LNCaP clone FGC (cell line): ENCODE data around the gene C2CD3.

ENCODE experiments used
- DNase-seq: peaks from one replicate; pipeline ENCODE4 v3.0.0-alpha.2; 2011; ENCODE audit warnings: low read depth
- H3K4me3 ChIP-seq: 2 replicates; pipeline ENCODE4 v1.5.1; 2011; ENCODE audit warnings: mild to moderate bottlenecking, low read depth, low read length, control low read depth
- TF ChIP-seq, protein P1 (sequence below): IDR thresholded peaks from 2 replicates; pipeline ENCODE4 v1.5.1; 2012; ENCODE audit warnings: mild to moderate bottlenecking; ENCODE audit not compliant: control insufficient read depth, insufficient read depth; ENCODE audit errors: extremely low read depth

C2CD3 gene

DNA sequence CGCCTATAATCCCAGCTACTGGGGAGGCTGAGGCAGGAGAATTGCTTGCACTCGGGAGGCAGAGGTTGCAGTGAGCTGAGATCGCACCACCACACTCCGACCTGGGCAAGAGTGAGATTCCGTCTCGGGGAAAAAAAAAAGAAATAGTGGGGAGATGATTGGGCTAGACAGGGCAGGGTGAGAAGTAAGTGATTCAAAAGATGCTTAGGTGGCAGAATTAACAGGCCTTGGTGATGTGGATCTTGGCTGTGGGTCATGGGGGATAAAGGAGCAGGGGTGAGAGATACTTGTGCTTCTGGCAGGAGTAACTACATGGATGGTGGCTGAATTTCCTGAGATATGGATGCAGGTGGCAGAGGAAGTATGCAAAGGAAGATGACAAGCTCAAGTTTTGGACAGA is 148.8 kb downstream of the C2CD3 start:
- no peak for DNase-seq
- no peak overlapping the region for H3K4me3 ChIP-seq
- TF ChIP-seq, protein P1, sequence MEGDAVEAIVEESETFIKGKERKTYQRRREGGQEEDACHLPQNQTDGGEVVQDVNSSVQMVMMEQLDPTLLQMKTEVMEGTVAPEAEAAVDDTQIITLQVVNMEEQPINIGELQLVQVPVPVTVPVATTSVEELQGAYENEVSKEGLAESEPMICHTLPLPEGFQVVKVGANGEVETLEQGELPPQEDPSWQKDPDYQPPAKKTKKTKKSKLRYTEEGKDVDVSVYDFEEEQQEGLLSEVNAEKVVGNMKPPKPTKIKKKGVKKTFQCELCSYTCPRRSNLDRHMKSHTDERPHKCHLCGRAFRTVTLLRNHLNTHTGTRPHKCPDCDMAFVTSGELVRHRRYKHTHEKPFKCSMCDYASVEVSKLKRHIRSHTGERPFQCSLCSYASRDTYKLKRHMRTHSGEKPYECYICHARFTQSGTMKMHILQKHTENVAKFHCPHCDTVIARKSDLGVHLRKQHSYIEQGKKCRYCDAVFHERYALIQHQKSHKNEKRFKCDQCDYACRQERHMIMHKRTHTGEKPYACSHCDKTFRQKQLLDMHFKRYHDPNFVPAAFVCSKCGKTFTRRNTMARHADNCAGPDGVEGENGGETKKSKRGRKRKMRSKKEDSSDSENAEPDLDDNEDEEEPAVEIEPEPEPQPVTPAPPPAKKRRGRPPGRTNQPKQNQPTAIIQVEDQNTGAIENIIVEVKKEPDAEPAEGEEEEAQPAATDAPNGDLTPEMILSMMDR, result no peak

DNA sequence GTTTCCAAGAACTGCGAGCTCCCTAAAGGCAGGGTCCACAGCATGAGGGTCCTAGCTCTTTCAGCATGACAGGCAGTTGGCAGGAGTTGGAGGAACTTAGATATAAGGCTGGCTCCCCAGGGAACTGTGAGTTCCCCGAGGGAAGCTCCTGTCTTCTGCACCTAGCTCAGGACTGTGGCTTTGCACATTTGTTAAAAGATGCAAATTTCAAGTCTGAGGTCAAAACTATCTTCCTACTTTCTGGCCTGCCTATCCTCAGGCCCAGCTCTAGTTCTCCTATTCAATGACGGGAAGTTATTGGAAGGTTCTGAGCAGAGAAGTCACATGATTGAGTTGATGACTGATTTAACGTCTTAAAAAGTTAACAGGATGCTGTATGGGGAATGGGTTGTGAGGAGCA is 150.3 kb downstream of the C2CD3 start:
- no peak overlapping the region for H3K4me3 ChIP-seq
- no peak for DNase-seq
- TF ChIP-seq, protein P1, result no peak

DNA sequence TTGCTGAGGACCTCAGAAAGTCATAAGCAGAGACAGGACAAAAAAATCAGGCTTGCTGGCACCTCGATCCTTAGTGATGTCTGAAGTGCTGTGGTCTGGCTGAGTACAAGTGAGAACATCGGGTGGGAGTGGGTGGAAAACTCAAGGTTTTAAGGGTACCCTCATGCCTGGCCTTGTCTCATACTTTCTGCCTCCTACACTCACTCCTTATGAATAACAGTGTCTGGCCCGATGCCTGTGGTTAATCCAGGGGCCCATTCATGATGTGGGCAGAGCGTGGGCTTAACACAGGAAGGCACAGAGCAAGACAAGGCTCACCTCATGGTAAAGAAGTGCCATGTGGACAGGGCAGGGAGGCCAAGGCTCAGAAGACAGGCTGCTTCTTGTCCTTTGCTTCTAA is 150.9 kb downstream of the C2CD3 start:
- DNase-seq, result no peak
- TF ChIP-seq, protein P1, result no peak
- no peak overlapping the region for H3K4me3 ChIP-seq

DNA sequence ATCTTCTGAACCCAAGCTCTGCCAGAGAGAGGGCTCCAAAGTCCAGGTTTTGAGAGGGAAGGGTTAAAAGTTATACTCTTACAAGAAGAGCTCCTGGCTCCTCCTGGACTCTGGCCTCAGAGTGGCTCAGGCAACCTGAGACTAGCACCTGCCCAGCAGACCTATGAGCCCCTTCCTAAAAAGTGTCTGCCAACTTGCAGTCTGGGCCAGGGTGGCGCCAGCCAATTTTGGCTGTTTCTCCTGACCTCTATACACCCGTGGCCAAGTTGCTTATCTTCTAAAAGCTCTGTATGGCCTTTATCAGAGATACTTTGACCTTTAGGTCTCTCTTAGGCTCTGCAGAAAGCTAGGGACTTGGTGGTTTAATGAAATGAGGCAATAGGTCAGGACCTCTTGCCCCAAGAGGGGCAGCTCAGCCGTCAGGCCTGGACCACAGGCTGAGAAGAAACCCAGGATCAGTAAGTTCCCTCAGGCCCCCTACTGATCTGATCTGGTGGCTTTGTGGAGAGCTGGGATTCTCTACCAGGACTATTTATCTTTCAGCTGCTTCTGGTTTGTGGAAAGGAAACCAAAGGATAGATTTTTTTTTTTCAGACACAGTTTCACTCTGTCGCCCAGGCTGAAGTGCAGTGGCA is 151.6 kb downstream of the C2CD3 start:
- DNase-seq, result no peak
- H3K4me3 ChIP-seq, result no peak overlapping the region
- TF ChIP-seq, protein P1, result no peak

DNA sequence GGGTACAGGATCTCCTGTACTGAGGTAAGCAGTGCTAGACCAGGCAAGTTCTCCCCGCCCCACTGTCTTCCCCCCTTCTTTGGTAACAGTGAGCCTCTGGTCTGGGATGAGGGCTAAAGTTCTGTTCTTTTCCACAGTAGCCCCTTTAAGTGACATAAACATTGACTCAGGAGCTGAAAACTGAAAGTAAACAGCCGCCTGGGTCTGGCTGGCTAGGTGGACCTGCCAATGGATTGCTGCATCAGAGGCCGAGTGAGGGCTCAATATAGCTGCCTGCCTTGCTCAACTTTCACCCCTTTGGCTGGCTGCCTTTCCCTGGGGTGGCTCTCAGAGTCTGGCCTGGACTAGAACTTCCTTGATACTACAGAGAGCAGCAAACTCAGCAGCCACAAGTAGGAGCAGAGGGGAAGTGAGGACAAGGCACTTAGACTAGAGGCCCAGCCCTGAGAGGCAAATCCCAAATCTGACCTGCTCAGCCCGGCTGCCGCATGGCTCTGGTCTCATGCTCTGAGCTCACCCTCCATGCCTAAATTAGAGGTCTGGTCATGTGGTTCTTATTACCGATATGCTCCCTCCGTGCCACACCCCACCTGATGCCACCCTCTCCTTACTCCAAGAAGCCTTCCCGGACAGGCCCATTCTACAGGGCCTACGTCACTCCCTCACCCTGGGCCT is 152.3 kb downstream of the C2CD3 start:
- peak; percentile 82 for DNase-seq
- H3K4me3 ChIP-seq, result no peak overlapping the region
- TF ChIP-seq, protein P1, result no peak

DNA sequence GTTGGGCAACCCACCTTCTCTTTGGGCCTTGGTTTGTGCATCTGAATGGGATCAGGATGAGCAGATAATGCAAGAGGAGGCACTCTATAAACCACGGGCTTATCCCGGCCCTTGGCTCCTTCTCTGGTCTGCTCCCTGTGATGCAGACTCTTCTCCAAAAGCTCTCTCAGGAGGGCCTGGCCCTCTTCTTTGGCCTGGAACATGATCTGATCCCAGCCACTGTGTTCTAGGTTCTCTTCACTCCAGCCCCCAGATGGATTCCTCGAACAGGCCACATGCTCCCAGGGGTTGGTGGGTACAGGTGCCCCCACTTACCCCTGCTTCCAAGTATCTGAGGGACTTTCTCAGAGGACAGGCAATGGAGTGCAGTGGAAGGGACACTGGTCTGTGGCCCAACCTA is 153.2 kb downstream of the C2CD3 start:
- TF ChIP-seq, protein P1, result no peak
- no peak overlapping the region for H3K4me3 ChIP-seq
- DNase-seq, result no peak
